ENCODE results near the gene LOXL1. TPM values are rescaled to one million over a fixed set of nuclear protein-coding genes. Genes with fewer than 3 reads are reported as not detected.

LOXL1 gene
- total RNA-seq, 1 donor from 2014 or later, result 29.0 TPM

DNA sequence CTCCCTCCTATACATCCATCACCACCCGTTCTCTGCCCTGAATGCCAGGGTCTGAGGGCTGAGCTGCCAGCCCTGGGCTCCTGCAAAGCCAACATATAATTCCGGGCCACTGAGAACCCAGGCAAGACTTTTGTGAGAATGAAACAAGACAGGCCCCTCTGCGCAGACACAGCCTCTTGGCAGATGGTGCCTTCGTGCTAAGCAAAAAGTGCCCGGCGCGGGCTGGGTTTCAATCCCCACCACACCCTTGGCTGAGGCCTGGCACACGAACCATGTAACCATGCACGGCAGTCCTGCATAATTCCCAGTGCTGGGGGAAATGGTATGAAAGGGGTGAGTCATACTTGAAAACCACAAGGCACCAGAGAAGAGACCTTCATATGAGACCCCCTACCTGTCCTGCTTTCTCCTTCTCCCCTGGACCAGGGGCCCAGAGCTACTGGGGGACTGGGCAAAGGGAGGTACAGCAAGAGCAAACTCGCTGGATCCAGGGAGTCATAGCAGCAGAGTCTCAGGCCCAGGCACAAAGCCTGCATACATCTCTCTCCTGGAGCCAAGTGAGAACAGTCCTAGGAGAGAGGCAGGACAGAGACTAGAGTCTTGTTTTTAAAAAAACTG is 26.1 kb upstream of the LOXL1 start:
- Histone ChIP-seq H3K4me1 (no peaks in the 10 kb centered on the region), H3K27me3 (no peaks in the 10 kb centered on the region), H3K4me3 (no peak overlapping the region), H3K9me3 (no peaks in the 10 kb centered on the region), H3K36me3 (no peaks in the 10 kb centered on the region), H3K27ac (no peak overlapping the region)
- DNase-seq (ENCODE audit: extremely low spot score in 2 of 2), result no peak
- intact Hi-C loops (cut with DNase I), result loop anchor here (10.0 kb wide), 1 partner anchor 65 kb away; no protein-coding TSS in a partner anchor
- TF ChIP-seq POLR2A (IDR thresholded peaks at IDR 0.05), result no peak
- no peak for TF ChIP-seq POLR2AphosphoS5 (IDR thresholded peaks at IDR 0.05; ENCODE audit: insufficient read depth in 1 of 2, low read depth in 1 of 2)
- TF ChIP-seq, protein P1, sequence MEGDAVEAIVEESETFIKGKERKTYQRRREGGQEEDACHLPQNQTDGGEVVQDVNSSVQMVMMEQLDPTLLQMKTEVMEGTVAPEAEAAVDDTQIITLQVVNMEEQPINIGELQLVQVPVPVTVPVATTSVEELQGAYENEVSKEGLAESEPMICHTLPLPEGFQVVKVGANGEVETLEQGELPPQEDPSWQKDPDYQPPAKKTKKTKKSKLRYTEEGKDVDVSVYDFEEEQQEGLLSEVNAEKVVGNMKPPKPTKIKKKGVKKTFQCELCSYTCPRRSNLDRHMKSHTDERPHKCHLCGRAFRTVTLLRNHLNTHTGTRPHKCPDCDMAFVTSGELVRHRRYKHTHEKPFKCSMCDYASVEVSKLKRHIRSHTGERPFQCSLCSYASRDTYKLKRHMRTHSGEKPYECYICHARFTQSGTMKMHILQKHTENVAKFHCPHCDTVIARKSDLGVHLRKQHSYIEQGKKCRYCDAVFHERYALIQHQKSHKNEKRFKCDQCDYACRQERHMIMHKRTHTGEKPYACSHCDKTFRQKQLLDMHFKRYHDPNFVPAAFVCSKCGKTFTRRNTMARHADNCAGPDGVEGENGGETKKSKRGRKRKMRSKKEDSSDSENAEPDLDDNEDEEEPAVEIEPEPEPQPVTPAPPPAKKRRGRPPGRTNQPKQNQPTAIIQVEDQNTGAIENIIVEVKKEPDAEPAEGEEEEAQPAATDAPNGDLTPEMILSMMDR (IDR thresholded peaks at IDR 0.05), result no peak

DNA sequence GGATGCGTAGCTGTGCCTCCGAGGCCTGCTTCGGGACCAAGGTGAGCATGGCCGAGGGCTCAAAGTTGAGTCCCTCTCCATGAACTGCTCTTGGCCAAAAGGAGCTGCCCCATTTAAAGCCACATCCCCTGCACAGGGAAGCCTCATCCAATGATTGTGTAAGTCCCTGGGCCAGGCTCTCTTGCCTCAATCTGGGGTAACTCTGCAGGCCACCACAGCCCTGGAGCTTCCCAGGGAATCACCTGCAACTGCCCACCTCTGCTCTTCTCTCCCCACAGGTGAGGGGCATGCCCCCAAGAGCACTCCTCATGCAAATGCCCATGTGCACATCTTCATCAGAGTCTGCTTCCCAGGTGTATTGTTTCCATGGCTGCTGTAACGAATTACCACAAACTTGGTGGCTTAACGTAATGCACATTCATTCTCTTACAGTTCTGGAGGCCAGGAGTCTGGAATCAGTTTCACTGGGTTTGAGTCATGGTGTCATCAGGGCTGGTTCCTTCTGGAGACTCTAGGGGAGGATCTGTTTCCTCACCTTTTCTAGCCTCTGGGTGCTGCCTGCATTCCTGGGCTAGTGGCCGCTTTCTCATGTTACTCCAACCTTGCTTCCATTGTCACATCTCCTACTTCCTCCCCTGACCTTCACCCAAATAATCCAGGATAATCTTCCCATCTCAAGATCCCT is 25.0 kb upstream of the LOXL1 start:
- Histone ChIP-seq H3K9me3 (no peaks in the 10 kb centered on the region), H3K27me3 (no peaks in the 10 kb centered on the region), H3K36me3 (no peaks in the 10 kb centered on the region), H3K27ac (no peak overlapping the region), H3K4me3 (no peak overlapping the region), H3K4me1 (no peaks in the 10 kb centered on the region)
- no peak for DNase-seq (ENCODE audit: extremely low spot score in 2 of 2)
- TF ChIP-seq, protein P1 (IDR thresholded peaks at IDR 0.05), result no peak
- TF ChIP-seq POLR2A (IDR thresholded peaks at IDR 0.05) (no peak), POLR2AphosphoS5 (IDR thresholded peaks at IDR 0.05; ENCODE audit: insufficient read depth in 1 of 2, low read depth in 1 of 2) (no peak)
- intact Hi-C loops (cut with DNase I), result loop anchor here (10.0 kb wide), 1 partner anchor 64 kb away; no protein-coding TSS in a partner anchor

DNA sequence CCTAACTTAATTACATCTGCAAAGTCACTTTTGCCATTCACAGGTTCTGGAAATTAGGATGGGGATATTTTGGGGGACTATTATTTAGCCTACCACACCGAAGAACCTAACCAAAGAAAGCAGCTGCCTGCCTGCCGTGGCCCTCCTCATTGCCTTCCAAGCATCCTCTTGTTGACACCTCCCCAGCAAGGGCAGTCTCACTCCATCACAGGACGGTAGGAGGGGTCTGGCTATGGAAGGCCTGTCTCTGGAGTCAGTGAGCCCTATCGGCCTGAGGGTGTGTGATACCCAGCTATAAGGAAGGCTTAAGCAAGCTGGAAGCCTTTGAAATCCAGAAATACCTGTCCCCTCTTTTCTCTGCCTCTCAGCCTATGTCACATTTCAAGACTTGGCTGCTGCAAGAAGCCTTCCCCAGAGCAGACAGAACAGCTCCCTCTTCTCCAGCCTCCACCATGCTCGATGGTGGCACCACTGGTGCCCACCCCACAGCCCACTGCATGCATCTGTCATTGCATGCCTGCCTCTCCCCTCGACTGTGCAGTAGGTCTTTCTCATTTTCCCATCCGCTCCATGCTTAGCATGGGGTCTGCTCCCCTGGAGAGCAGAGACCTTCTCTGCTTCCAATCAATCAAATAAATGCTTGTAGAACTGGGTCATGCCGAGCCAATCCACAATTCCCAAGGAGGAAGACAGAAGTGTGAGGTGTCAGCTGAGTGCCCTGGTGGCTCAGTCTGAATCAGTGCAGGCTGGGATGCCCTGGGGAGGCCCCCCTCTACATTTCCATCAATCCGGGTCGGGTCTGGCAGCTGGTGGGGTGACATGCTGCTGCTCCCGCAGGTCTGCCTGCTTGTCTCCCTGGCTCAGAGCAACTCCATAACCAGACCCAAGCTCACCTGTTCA is 23.9 kb upstream of the LOXL1 start:
- Histone ChIP-seq H3K36me3 (no peaks in the 10 kb centered on the region), H3K9me3 (no peaks in the 10 kb centered on the region), H3K27ac (no peak overlapping the region), H3K4me3 (no peak overlapping the region), H3K27me3 (no peaks in the 10 kb centered on the region), H3K4me1 (no peaks in the 10 kb centered on the region)
- intact Hi-C loops (cut with DNase I), result loop anchor here (10.0 kb wide), 1 partner anchor 62 kb away; no protein-coding TSS in a partner anchor
- no peak for DNase-seq (ENCODE audit: extremely low spot score in 2 of 2)
- TF ChIP-seq, protein P1 (IDR thresholded peaks at IDR 0.05), result no peak
- no peak for TF ChIP-seq POLR2A (IDR thresholded peaks at IDR 0.05)
- TF ChIP-seq POLR2AphosphoS5 (IDR thresholded peaks at IDR 0.05; ENCODE audit: insufficient read depth in 1 of 2, low read depth in 1 of 2), result no peak

DNA sequence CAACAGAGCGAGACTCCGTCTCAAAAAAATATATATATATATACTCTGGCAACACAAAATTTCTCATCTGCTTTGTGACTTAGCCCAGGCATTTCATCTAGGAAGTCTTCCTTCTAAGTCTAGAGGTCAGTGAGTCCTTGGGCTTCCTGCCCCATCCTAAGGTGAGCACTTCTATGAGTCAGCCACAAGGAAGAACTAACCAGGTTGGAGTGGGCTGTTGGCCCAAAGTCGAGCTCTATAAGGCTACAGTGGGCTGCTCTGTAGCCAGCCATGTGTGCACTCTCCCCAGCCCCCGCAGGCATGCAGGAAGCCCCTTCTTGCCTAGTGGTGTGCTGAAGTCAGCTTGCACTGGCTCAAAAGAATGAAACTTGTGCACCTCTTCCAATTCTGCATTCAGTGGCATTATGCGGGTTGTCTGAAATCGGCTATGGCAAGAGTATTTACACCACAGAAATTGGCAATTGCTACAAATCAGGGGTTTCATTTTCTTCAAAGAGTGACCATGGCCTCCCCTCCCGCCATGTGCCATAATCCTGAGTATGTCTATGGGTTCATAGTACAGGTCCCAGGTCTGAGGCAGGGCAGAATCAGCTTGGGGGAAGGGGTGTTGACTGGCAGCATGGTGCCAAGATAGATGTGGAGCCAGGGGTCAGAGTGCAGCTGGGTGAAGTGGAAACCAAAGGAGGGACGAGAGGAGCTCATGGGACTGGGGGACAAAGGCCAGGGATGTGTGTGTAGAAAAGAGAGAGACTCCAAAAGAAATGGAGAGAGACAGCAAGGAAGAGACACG is 22.0 kb upstream of the LOXL1 start:
- Histone ChIP-seq H3K27me3 (no peaks in the 10 kb centered on the region), H3K27ac (no peak overlapping the region), H3K4me1 (no peaks in the 10 kb centered on the region), H3K36me3 (no peaks in the 10 kb centered on the region), H3K4me3 (no peak overlapping the region), H3K9me3 (no peaks in the 10 kb centered on the region)
- intact Hi-C loops (cut with DNase I), result loop anchor here (10.0 kb wide), 1 partner anchor 61 kb away; no protein-coding TSS in a partner anchor
- no peak for TF ChIP-seq POLR2A (IDR thresholded peaks at IDR 0.05)
- TF ChIP-seq POLR2AphosphoS5 (IDR thresholded peaks at IDR 0.05; ENCODE audit: insufficient read depth in 1 of 2, low read depth in 1 of 2), result no peak
- TF ChIP-seq, protein P1 (IDR thresholded peaks at IDR 0.05), result no peak
- DNase-seq (ENCODE audit: extremely low spot score in 2 of 2), result no peak

Data from vagina (tissue), 2 donors.